GM19099 (cell line): ENCODE data around the gene ELF5.

ENCODE experiments used
- POLR2A ChIP-seq: IDR thresholded peaks from 3 replicates; pipeline ENCODE4 v1.6.1; 2011; ENCODE audit warnings: low read depth; ENCODE audit not compliant: insufficient read length; ENCODE audit errors: extremely low read depth

The ELF5 gene

GRCh38 chr11:34459507-34460162 is 54.0 kb downstream of the ELF5 start:
- TF ChIP-seq POLR2A, result no peak

DNA sequence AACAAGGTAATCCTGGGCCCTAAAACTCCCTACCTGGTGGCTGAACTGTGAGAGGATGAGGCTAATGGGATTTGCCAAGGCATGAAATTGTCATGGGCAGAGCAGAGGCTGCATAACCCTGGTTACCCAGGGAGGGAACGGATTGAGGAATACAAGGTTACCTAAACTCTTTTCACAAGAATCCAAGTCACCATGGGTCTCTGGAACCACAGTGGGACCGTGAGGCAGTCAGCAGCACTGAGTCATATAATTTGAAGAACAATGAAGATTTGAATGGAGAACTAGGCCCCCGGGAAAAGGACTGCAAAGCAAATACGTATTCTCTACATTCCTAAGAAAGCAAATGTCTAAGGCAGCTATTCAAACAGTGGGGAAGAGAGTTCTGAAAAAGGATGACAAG is 55.1 kb downstream of the ELF5 start:
- TF ChIP-seq POLR2A, result no peak

DNA sequence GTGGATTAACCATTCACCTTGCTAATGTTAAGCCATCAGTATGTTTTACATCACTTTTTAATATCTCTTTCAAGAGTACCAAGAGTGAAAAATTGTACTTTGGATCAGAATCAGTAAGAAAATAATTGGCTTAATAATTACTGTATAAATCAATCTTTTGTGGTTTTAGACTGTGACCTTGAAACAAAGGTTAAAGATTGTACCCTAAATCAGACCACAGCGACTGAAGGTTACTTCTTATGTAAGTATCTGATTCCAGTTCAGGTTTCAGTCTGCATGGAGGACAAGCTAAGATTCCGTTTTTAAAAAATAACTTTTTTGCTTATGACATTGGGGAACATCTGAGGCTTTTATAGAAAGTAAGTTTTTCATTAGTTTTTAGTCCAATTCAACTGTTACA is 56.0 kb downstream of the ELF5 start:
- no peak for TF ChIP-seq POLR2A

DNA sequence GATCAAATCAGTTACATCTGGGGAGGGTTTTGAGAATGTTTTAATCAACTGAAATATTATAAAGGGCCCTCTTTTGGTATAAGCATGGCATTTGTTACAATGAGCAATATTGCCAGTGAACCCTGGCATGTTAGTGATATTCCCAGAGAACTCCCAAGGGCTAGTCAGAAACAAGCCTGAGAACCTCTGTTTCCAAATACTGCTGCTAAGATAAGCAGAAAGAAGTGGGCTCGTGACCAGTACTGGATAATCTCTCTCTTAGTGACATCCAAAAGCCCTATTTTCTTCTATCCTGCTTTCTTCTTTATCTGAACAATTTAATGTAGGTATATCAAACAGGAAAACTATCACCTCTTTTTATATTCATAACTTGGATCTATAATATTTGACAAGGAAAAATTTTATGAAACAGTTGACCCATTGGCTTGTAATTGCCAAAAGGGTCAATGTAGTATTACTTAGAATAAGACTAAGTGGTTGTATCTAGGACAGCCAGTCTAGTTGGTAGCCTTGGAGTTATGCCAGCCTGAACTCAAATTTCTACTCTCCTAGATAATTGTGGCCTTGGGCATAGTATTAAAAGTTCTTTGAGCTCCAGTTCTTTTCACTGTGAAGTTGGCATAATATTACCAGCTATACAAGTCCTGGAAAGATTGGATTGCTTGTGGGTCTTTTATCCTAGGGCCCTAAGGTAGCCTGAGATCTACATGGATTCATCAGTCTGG is 59.1 kb downstream of the ELF5 start:
- no peak for TF ChIP-seq POLR2A

DNA sequence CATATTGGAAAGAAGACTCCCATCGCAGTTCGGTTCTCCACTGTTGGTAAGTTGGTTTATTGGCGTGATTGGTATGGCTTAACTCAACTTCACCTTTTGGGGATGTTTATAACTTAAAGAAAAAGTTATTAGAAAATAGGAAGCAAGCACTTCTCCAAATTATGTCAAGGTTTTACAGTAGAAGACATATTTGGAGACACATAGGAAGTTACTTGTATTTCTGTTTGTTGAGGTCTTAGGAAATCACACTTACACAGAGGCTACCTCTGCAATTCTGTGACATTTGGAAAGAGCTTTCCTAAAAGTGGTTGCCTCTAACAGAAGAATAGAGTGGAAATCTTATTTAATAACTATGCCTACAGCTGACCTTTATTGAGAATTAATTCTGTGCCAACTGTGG is 62.5 kb downstream of the ELF5 start:
- no peak for TF ChIP-seq POLR2A

DNA sequence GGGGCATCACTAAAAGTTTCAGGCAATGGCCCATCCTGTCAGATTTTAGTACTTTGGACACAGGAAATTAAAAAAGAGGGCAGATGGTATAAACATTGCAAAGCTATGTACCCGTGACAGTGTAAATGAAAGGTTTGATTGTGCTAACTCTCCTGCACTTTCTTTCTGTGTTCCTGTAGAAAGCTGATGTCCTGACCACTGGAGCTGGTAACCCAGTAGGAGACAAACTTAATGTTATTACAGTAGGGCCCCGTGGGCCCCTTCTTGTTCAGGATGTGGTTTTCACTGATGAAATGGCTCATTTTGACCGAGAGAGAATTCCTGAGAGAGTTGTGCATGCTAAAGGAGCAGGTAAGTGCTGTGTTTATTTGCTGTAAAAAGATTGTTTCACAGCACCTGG is 64.6 kb downstream of the ELF5 start:
- TF ChIP-seq POLR2A, result no peak

- TF ChIP-seq POLR2A, result no peak
These were observed 65.2 kb downstream of the ELF5 start for GRCh38 chr11:34448223-34448994.

- no peak for TF ChIP-seq POLR2A
These were observed 66.5 kb downstream of the ELF5 start for GRCh38 chr11:34447044-34447443.

- TF ChIP-seq POLR2A, result no peak
These were observed 67.2 kb downstream of the ELF5 start for GRCh38 chr11:34446386-34446785.

DNA sequence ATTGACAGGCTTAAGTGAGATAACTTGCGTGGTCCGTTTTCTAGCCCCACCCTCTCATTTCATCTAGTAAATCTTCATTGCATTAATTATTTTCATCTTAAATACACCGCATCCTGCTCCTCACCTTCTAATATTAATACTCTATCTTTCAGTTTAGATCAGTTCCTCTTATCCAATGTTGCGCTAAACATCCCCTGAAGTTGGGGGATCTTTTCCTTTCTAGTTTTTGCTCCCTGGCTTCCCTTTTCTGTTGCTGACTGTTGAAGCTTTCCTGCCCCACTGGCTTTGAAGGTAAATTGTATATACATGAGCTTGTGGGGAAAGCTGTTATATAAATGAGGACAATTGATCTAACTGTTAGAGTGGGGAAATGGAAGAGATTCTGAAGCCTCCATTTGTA is 67.6 kb downstream of the ELF5 start:
- no peak for TF ChIP-seq POLR2A

GRCh38 chr11:34444428-34444827 is 69.2 kb downstream of the ELF5 start:
- no peak for TF ChIP-seq POLR2A

GRCh38 chr11:34443136-34443535 is 70.5 kb downstream of the ELF5 start:
- no peak for TF ChIP-seq POLR2A

- no peak for TF ChIP-seq POLR2A
These were observed 71.8 kb downstream of the ELF5 start for GRCh38 chr11:34441814-34442213.

- TF ChIP-seq POLR2A, result no peak
These were observed 73.9 kb downstream of the ELF5 start for GRCh38 chr11:34439610-34440198.
